TTC549 (cell line): ENCODE data around the gene MYH9.
"Not testable (repeated sequence)": the region's sequence is repeated elsewhere in the genome, so short reads cannot be mapped to it uniquely, and the experiment has no call there.

Source experiments
- FAIRE-seq: peaks from 2 replicates; lab custom pipeline; 2012; peaks lifted over from hg19 to GRCh38; lab: Jason Lieb, UNC

MYH9 gene

GRCh38 chr22:36267058-36267457, 120.7 kb downstream of the MYH9 start:
- no peak for FAIRE-seq

DNA sequence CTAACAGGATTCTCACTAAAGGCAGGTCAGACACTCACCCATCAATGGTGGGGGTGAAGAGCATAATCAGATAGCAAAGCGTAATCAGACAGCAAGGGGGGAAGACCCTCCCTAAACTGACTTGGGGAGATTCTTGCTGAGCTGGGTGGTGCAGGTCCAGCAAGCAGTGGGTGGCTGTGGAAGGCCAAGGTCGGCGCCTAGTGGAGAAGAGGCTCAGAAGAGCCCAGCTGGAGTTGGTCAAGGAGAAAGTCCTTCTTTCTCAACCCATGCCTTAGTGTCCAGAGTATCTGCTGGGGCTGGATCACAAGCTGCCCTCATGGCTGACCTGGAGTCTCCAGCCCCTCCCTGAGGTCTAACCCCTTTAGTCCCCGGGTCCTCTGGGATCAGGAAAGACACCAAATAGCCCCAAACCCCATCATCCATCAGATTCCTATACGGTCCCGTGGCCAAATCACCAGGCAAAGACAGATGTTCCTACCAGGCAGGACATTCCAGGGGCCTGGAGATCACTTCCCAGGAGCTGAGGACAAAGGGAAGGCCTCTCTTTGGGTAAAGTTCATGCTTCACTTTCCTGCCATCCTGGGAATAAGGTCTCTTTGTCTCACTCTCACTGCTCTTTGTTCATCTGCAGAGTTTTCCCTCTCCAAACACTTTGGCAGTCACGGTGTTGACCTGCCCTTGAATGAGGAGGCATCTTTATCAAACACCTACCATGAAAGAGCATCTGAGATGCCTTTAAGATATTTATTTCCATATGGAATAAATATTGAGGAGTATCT, 123.7 kb downstream of the MYH9 start:
- not testable (repeated sequence) for FAIRE-seq

DNA sequence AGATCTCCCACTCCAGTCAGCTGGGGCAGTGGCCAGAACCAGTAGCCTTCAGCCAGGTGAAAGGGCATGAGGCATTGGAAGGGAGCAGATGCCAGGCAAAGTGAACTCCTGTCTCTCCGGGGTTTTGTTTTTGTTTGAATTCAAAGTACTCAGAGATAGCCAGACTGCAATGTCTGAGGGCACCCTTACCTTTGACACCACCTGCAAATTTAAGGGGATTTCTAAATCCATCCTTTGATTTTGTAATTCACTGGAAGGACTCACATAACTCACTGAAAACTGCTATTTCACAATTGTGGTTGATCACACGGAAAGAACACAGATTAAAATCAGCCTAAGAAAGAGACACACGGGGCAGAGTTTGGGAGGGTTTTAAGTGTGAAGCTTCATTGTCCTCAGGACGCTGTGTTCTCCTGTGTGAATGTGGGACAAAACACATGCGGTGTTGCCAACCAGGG, 124.5 kb downstream of the MYH9 start:
- FAIRE-seq: not testable (repeated sequence)

DNA sequence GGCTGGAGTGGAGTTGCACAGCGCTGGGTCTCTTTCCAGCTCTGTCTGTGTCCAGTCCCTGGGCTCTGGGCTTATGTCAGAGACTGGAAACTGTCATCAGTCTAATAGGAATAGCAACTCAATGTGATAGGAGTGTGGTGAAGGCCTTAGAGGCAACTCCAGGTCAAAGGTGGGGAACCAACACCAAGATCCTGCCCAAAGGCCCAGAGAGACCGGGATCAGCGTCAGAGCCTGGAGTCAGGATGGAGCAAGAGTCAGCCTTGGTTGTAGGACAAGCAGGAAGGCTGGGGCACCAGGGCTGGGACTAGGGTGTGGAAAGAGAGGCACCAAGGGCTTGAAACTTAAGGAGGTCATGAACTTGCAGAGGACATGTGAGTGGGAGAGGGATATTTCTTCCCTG, 125.5 kb downstream of the MYH9 start:
- FAIRE-seq: not testable (repeated sequence)

DNA sequence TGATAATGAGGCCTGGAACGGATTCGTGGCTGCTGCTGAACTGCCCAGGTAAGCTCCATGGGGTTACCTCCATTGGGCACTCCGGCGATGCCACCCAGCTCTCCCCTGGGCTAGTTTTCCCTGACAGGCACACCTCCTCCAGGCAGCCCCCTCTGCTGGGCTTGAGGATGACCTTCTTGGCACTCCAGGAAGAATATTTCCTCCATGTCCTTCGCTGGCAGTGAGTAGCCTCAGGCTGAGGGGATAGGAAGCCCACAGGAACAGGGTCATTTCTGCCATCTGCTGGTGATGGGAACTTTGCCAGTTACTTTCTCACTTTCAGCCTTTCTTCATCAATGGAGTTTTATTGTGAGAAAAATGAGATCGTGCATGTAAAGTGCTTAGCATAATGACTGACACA, 126.1 kb downstream of the MYH9 start:
- FAIRE-seq: not testable (repeated sequence)

- no peak for FAIRE-seq
Measured at GRCh38 chr22:36259615-36260300, 128.0 kb downstream of the MYH9 start.

- no peak for FAIRE-seq
Measured at GRCh38 chr22:36258701-36259614, 128.8 kb downstream of the MYH9 start.

DNA sequence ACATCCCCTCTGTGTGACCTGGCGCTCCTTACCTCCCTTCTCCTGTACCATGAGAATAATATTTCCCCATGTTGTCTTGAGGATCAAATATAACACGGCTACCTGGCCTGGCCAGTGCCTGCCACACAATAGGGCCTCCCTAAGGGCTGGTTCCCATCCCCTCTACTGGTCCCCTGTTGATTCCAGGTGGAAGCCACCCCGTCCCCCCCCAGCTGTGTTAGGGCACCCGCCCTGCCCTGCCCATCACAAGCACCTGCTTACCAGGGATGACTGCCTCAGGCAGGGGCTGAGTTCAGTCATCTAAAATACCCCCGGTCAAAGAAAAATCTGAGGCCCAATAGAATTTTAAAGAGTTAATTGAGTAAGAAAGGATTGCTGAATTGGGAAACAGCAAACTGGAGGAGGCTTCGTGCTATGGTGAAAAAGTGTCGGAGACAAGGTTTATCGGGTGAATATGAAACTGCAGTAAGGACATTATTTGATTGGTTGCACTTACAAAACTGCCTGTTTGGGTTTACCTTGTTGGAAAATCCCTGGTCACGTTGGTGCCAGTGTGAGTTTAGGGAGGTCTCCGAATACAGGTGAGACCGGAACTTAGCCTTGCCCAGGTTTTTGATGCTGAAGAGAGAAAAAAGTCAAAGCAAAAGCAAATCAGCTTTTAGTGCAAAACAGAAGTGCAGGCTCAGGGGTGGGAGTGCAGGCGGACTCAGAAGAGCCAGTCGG, 129.7 kb downstream of the MYH9 start:
- no peak for FAIRE-seq

GRCh38 chr22:36257308-36257707, 130.5 kb downstream of the MYH9 start:
- no peak for FAIRE-seq

- FAIRE-seq: no peak
Measured at GRCh38 chr22:36256478-36256877, 131.3 kb downstream of the MYH9 start.

DNA sequence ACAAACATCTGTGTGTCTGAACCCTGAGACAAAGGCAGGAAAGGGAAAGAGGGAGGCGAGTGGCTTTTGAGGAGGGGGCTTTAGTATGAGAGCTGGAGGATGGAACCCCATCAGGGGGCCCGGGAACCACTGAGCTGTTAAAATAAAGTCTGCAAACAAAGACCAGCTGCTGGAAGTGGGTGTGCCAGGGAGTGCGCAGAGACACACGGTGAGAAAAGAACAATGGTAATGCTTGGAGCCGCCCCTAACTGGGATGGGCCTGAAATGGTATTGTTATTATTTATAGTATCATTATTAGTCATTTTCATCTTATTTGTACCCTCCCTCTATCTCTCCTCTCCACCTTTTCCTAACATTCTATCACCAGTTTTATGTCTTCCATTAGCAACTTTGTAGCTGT, 132.2 kb downstream of the MYH9 start:
- not testable (repeated sequence) for FAIRE-seq

GRCh38 chr22:36253523-36254490, 134.0 kb downstream of the MYH9 start:
- no peak for FAIRE-seq

DNA sequence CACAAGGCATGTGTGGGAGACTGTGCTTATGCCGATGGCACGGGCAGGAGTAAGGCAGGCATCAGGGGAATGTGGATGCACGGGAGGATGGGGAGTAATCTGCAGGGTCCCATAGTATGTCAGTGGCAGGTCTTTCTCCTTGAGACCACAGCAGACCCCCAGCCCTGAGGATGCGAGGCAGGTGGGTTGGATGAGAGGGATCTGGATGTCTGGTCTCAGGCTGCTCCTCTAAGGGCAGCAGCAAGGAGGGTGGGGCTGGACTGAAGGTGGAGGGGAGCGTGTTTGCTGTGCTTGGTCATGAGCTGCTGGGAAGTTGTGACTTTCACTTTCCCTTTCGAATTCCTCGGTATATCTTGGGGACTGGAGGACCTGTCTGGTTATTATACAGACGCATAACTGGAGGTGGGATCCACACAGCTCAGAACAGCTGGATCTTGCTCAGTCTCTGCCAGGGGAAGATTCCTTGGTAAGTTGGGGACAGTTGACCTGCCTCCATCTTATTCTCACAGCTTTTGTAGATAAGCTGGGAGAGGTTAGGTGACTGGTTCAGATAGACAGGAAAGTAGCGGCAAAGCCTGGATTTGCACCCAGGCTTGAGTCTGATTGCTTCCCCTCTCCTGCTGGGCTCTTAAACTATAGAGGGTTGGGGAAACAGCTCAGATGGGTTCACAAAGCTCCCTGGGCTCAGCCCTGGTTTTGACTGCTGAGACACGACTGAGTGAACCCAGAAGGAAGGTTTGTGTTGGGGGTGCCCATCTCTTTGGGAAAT, 134.8 kb downstream of the MYH9 start, which contains the start of gene APOL1:
TSS of gene APOL1 (plus strand) at position 380 of the 769 bp plus-strand sequence. CDS start 1,823 bp downstream, outside the sequence.
- FAIRE-seq: no peak

- not testable (repeated sequence) for FAIRE-seq
Measured at GRCh38 chr22:36251979-36252608, 135.7 kb downstream of the MYH9 start.

DNA sequence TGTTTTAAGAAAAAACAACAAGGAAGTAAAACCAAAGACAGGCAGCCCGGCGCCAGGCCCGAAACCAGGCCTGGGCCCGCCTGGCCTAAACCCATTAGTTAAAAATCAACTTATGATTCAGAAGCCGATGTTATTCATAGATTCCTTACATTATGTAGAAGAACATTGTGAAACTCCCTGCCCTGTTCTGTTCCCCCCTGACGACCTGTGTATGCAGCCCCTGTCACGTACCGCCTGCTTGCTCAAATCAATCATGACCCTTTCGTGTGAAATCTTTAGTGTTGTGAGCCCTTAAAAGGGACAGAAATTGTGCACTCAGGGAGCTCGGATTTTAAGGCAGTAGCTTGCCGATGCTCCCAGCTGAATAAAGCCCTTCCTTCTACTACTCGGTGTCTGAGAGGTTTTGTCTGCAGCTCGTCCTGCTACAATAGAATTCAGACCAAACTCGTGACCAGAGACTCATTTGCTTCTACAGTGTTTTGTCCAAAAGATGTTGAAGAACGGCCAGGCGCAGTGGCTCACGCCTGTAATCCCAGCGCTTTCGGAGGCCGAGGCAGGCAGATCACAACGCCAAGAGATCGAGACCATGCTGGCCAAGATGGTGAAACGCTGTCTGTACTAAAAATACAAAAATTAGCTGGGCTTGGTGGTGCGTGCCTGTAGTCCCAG, 137.3 kb downstream of the MYH9 start:
- not testable (repeated sequence) for FAIRE-seq

- FAIRE-seq: no peak
Measured at GRCh38 chr22:36249160-36249559, 138.6 kb downstream of the MYH9 start.

DNA sequence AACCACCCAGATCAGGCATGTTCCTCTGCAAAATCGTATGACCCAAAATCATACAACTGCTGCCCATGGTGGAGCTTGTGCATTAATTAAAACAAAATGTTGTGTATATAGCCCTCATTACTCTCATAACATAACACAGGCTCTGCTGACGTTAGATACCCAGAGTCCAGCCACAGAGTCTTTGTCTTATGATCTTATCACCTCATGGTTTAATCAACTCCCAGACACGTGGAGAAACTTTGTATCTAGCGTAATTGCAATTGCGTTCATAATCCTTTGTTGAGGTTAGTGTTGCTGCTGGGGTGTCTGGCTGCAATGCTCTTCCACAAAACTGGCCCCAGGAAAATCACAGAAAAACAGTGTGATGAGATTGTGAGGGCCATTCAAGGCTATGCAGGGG, 139.8 kb downstream of the MYH9 start:
- FAIRE-seq: no peak

- FAIRE-seq: no peak
Measured at GRCh38 chr22:36246718-36247117, 141.0 kb downstream of the MYH9 start.
